GM12891 (cell line): Measurements from ENCODE around the gene SCN9A.

Experiments used
- POLR2A ChIP-seq: IDR thresholded peaks from 2 replicates; pipeline ENCODE4 v1.6.1; 2011; ENCODE audit warnings: low read depth, low read length, control low read depth
- POLR2AphosphoS5 ChIP-seq: IDR thresholded peaks from 2 replicates; pipeline ENCODE4 v1.6.1; 2011; ENCODE audit warnings: low read depth, low read length, control low read depth
- POU2F2 ChIP-seq: IDR thresholded peaks from 2 replicates; pipeline ENCODE4 v1.6.1; 2011; ENCODE audit warnings: low read depth, mild to moderate bottlenecking, control low read depth, low read length, moderate library complexity
- SPI1 ChIP-seq: IDR thresholded peaks from 2 replicates; pipeline ENCODE4 v1.6.1; 2011; ENCODE audit warnings: low read depth, low read length, control low read depth
- TAF1 ChIP-seq: IDR thresholded peaks from 2 replicates; pipeline ENCODE4 v1.6.1; 2011; ENCODE audit warnings: low read depth, low read length, control low read depth

DNA sequence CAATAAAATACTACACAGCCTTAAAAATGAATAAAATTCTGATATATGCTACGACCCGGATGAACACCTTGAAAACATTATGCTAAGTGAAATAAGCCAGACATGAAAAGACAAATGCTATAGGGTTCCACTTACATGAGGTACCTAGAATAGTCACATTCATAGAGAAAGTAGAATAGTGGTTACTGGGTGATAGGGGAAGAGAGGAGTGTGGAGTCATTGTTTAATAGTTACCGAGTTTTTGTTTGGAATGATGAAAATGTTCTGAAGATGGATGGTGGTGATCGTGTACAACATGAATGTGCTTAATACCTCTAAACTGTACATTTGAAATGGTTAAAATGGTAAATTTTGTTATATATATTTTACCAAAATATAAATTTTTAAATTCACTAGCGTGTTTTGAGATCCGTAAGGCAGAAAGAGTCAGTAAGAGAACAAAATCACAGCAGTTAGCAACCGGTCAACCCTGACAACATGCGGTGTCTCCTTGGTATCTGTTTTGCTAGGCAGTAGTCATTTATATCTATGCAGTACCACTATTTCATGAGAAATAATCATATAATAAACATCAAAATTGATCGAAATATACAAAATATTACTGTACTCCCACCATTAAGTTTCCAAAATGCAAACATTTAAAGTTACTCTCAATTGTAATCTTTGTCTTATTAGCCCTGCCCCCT lies 11.1 kb downstream of the SCN9A start:
- TF ChIP-seq POLR2AphosphoS5, result no peak
- no peak for TF ChIP-seq POLR2A
- no peak for TF ChIP-seq TAF1
- no peak for TF ChIP-seq SPI1
- no peak for TF ChIP-seq POU2F2
